ENCODE data around the gene TGFBR3. TPM values are rescaled to one million over a fixed set of nuclear protein-coding genes. Genes with fewer than 3 reads are reported as not detected.

Gene TGFBR3
- total and polyA plus RNA-seq, 2 of the 4 experiments (the other 2 are of a cell fraction): 3.0 to 11.3 TPM

- Histone ChIP-seq H4K20me1 (ENCODE audit: insufficient read depth, low read length) (no peaks in the 10 kb centered on the region), H2AK5ac (ENCODE audit: low read depth, low read length) (peak overlapping the region; percentile 95), H3K27ac (ENCODE audit: insufficient read depth, low read length) (peak overlapping the region; percentile 71; the same call in 1 of the 2 replicates), H4K8ac (ENCODE audit: low read depth in 2 of 2, low read length in 2 of 2) (peak overlapping the region; percentile 57 to 79; a peak in 3 of 4 replicates), H3K36me3 (ENCODE audit: control insufficient read depth, insufficient read depth, low read length) (no peaks in the 10 kb centered on the region), H3K23ac (ENCODE audit: low read depth, low read length) (peak overlapping the region; percentile 92; the same call in 1 of the 2 replicates), H2AFZ (replicated peaks; ENCODE audit: low read length, poor library complexity) (no peak overlapping the region), H3K4me1 (ENCODE audit: control insufficient read depth, insufficient read depth, low read length) (peaks cover 15% of the 10 kb centered on the region), H2AK9ac (replicated peaks; ENCODE audit: low read depth, low read length, poor library complexity) (peak overlapping the region; percentile 80), H3K4me3 (ENCODE audit: insufficient read depth, low read depth, low read length) (no peak overlapping the region), H3K9ac (ENCODE audit: low read depth, low read length) (no peak overlapping the region), H3K79me1 (ENCODE audit: low read depth in 1 of 2, low read length in 2 of 2) (no peaks in the 10 kb centered on the region), H3K14ac (replicated peaks; ENCODE audit: low read depth, low read length) (peak overlapping the region; percentile 94), H4K91ac (ENCODE audit: insufficient read depth, low read depth, low read length) (peak overlapping the region; percentile 77; the same call in 1 of the 2 replicates), H3K18ac (ENCODE audit: low read depth, low read length) (peak overlapping the region; percentile 43; the same call in 1 of the 2 replicates), H3K9me1 (ENCODE audit: insufficient read depth, low read length) (peaks cover 7% of the 10 kb centered on the region), H3K56ac (ENCODE audit: extremely low read depth, insufficient read depth, low read length) (no peak overlapping the region), H4K5ac (ENCODE audit: low read depth, low read length) (peak overlapping the region; percentile 32; the same call in 1 of the 2 replicates), H2BK120ac (ENCODE audit: low read depth, low read length) (peak overlapping the region; percentile 97), H2BK20ac (ENCODE audit: low read depth, low read length) (peak overlapping the region; percentile 96), H3K4me2 (ENCODE audit: low read depth, low read length) (no peak overlapping the region), H3K4ac (ENCODE audit: low read depth, low read length) (peak overlapping the region; percentile 85), H2BK5ac (ENCODE audit: low read depth, low read length, poor library complexity, severe bottlenecking) (peak overlapping the region; percentile 1), H2BK15ac (ENCODE audit: low read depth, low read length) (peak overlapping the region; percentile 69; the same call in 2 of the 3 replicates), H3K27me3 (ENCODE audit: control insufficient read depth, insufficient read depth, low read length) (no peaks in the 10 kb centered on the region), H3K9me3 (ENCODE audit: control insufficient read depth, insufficient read depth, low read length) (no peaks in the 10 kb centered on the region)
- intact Hi-C loops (cut with micrococcal nuclease): no loop called here
- BruUV-seq (replicated peaks): no TSS peak
- WGBS, 2 experiments (ENCODE audit: extremely low coverage in 2 of 2, insufficient read length in 1 of 2): no CpG with 5 or more reads among the region's 5 CpGs
- TF ChIP-seq POLR2A (IDR thresholded peaks at IDR 0.05; ENCODE audit: low read depth, low read length) (no peak), MAFK (IDR thresholded peaks at IDR 0.05; ENCODE audit: low read depth, low read length) (no peak), MXI1 (IDR thresholded peaks at IDR 0.05; ENCODE audit: borderline replicate concordance, low read depth, low read length) (no peak), FOS (IDR thresholded peaks at IDR 0.05; ENCODE audit: low read depth, low read length) (no peak), MAZ (IDR thresholded peaks at IDR 0.05; ENCODE audit: borderline replicate concordance, low read depth, low read length) (no peak), BHLHE40 (IDR thresholded peaks at IDR 0.05; ENCODE audit: low read depth, low read length) (no peak), RCOR1 (IDR thresholded peaks at IDR 0.05; ENCODE audit: insufficient replicate concordance, low read length) (no peak), RAD21 (IDR thresholded peaks at IDR 0.05; ENCODE audit: low read length) (no peak), SMC3 (IDR thresholded peaks at IDR 0.05; ENCODE audit: low read depth, low read length) (no peak), CEBPB (IDR thresholded peaks at IDR 0.05; ENCODE audit: low read depth, low read length) (no peak), USF2 (IDR thresholded peaks at IDR 0.05; ENCODE audit: low read depth, low read length) (no peak), CTCF (conservative IDR thresholded peaks at IDR 0.05; ENCODE audit: low read depth, low read length) (no peak), NFE2L2 (IDR thresholded peaks at IDR 0.05; ENCODE audit: low read depth, low read length) (no peak), RFX5 (IDR thresholded peaks at IDR 0.05; ENCODE audit: low read depth, low read length) (no peak), CHD1 (IDR thresholded peaks at IDR 0.05; ENCODE audit: low read depth, low read length) (no peak)
- TF ChIP-seq, protein P1, sequence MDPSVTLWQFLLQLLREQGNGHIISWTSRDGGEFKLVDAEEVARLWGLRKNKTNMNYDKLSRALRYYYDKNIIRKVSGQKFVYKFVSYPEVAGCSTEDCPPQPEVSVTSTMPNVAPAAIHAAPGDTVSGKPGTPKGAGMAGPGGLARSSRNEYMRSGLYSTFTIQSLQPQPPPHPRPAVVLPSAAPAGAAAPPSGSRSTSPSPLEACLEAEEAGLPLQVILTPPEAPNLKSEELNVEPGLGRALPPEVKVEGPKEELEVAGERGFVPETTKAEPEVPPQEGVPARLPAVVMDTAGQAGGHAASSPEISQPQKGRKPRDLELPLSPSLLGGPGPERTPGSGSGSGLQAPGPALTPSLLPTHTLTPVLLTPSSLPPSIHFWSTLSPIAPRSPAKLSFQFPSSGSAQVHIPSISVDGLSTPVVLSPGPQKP (IDR thresholded peaks at IDR 0.05; ENCODE audit: borderline replicate concordance, low read depth, low read length): no peak
- in situ Hi-C loops (cut with MboI; ENCODE audit: low sequenced_read_pairs): no loop called here
- ChIA-PET CTCF (interaction anchor here (1.0 to 1.2 kb wide), 2 partner anchors 65 to 232 kb away, joined by 3 to 4 read pairs; no protein-coding TSS in a partner anchor), POLR2A (ENCODE audit: unreplicated experiment) (no interaction called here)
- ATAC-seq (ENCODE audit: low read depth) (no peak), DNase-seq (peak; percentile 56)
- dilution Hi-C loops (cut with HindIII; ENCODE audit: low sequenced_read_pairs, unreplicated experiment): no loop called here
Measured at GRCh38 chr1:91651661-91652071, 234.3 kb downstream of the TGFBR3 start.
